Glomerular visceral epithelial cell (primary cell): ENCODE results near the gene NHSL2.
A peak's percentile ranks its signal among the peaks of the same experiment; 100 is the strongest.

ENCODE experiments used
- DNase-seq: peaks from one replicate; pipeline ENCODE4 v3.0.0-alpha.2; 2016; ENCODE audit errors: extremely low spot score

The NHSL2 gene

DNA sequence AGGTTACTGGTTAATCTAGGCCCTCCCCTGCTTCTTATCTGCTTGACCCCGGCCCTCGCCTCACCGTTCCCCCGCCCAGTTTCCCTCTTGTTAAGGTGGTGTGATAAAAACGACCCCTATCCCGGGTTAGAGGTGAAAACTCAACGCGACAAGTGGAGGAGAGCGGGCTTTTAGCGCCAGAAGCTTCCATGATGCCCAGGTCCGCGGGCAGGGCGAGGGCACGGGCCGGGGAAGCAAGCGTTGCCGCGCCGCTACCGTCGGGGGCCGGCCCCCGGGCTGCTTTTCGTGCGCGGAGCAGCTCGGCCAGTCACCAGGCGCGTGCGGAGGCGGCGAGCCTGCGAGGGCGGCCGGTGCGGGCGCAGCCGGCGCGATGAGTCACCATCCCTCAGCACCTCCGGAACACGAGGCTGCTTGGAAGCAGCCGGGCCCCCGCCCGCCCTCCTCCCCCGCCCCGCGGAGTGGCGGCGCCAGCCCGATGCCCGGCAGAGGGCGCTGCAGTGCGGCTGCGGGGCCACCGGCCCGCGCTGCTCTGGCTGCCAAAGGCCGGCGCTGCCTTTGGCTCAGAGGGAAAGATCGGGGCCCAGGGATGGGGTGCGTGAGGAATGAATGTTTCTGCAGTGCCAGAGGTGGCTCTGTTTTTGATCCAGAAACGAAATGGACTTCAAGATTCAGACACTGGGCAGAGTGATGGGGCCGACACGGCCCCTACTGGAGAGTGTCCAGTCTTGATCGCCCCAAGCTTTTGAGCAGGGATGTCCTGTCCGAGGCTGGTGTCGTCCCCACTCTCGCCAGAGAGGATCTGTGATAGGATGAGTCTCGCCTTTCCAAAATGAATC, 107.8 kb downstream of the NHSL2 start:
- DNase-seq: peak; percentile 80

DNA sequence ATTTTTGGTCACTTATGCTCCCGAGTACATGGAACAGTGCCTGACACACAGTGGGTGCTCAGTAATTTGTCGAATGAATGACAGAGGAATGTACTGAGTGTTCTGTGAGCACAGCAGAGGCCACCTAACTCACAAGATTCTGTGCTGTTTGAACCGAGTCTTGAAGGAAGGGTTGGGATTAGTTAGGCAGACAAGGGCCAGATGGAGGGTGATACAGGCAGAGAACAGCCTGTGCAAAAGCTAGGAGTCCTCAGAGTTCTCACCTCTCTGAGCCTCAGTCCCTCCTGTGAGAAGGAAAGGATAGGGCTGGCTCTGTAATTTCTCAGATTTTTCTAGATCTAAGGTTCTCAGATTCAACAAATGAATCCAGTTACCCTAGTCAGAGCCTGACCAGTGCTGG, 108.8 kb downstream of the NHSL2 start:
- no peak for DNase-seq

DNA sequence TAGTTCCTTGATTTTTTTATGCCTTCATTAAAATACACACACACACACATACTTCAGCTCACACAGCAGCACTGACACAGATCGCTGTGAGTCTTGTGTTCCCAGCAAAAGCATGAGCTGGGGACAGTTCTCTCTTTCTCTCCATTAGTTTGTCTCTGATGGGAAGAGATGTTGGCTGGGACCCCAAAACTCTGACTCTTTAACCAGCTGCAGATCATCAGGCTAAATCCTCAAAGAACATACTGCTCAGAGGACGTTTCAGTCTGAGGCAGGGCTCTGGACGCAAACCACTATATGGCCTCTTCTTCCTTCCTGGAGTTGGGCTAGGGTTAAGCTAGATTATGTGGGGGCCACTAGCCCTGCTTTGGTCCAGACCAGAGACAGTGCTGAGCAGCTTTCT, 109.6 kb downstream of the NHSL2 start:
- no peak for DNase-seq

DNA sequence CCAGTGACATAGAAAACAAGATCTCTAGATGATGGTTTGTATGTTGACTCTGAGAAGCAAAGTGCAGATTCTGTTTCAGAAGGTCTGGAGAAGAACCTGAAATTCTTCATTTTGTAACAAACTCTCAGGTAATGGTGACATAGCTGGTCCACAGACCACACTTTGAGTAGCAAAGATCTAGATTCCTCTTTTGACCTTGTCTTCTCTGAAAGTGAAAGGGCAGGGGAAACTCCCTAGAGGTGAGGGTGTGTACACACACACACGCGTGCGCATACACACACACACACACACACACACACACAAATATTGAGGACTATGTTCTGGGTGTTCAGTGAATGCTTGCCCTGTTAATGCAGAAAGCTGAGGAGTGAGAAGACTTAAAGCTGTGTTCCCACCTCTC, 110.1 kb downstream of the NHSL2 start:
- no peak for DNase-seq

DNA sequence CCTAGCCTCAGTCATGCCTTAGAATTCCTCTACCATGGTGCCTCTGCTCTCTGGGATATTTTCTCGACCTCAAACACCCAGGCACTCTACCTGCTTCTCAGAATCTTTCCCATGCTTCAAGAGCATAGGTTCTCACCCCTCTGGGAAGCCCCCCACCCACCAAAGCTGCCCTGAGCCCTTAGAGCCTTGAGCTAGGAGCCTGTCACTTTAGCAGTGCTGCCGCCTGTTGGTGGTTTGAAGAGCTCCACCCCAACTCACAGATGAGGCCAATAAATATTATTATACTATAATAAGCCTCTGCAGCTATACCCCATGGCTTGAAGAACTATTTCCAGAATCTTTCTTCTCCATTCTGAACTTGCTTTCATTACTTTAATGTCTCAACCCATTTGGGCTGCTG, 111.3 kb downstream of the NHSL2 start:
- no peak for DNase-seq

DNA sequence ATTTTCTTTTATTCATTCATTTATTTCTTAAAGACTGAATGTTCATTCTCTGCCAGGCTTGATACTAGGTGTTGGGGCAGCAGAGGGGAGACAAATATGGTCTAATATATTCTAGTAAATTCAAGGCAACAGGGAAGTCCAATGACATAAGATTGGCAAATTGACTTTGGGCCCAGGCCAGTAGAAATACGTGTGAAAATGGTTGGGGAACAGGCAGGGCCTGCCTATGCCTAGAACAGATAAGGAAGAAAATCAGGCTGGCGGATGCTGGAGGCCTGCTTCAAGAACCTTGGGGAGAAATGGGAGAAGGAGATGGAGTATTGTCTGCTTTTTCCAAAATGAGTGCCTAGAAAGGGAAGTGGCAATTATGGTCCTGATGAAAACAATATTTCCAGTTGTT, 112.4 kb downstream of the NHSL2 start:
- no peak for DNase-seq

DNA sequence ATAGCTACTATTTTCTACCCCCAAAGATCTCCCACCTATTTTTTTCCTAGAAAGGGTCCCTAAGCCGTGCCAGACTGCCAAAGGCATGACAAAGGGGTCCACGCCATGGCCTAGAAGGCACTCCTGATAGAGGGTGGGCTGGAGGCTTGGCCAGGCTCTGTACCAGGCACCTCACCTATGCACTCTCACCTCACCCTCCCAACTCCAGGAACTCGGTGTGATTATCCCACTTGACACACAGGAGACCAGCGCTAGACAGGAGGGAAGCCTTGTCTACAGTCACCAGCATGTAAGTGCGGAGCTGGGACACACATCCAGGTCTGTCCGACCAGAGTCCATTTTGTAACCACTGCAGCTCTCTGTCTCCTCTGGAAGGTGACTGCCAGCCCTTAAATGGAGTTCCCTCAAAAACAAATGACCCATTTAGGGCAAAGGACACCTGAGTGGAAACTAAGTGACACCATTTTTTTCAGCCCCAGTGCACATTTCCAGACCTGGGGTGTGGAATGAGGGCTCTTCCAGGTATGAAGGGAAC, 114.7 kb downstream of the NHSL2 start:
- DNase-seq: no peak

DNA sequence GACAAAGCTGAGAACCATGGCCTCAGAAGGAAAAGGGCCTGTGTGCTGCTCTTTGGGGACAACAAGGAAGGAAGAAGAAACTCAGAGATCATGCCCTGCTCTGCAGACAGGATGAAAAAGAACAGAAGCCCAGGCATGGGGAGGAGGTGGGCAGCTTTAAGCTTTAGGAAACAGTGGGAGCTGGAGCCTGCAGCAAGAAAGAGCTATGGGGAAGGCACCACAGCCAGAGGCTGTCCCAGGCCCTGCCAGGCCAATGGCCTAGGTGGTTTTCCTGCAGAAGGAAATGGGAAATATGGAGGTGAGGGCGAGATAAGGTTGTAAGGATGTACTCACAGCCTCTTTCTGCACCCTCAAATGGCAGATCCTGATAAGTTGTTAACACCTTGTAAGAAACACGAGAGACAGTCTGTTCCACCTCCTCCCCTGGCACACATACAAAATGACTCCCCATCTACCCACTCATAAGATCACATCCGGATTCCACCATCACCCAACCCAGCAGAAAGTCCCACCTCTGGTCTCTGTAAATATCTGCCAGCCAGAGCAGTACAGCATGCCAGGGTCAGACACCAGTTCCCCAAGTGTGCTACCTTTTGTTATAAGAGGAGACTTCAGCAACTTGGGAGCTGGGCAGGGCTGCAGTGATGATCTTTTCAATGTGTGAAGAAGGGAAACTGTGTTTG, 115.8 kb downstream of the NHSL2 start:
- no peak for DNase-seq

DNA sequence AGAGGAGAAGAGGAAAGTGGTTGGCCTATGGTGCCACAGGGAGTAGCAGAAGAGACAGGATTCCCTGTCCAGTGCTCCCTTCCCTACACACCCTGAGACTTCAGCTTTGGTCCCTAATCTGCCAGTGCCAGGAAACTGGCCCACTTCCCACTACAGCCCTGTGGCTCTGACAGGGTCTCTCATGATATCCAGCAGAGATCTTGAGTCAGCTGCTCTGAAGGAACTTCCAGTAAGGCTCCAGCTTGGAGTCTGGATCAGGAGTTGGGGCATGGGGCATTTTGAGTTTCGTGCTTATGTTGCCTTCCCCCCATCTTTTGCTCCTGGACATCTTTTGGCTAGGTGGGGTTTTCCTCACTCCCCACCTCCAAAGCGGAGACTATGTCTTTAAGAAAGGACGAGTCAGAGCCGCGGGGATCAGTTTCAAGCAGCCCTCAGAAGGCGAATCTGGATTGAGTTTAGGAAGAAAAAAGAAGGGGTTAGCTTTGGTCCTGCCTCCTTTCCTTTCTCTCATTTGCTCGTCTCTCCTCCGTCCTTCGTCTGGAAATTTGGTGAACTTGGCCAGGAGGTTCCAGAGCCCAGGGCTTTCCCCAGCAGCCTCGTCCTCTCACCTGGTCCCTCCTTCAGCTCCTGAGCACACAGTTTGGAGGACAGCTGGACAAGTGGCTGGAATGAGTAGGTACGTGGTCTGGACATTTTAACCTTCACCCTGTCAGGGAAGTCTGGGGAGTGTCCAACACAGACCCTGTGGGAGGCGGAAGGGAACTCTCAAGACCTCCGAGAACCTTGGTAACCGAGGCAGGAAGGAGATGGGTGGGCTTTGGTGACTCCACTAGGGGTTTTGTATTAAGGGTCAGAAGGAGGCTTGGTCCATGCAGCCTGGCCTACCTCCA, 116.6 kb downstream of the NHSL2 start:
- DNase-seq: no peak

DNA sequence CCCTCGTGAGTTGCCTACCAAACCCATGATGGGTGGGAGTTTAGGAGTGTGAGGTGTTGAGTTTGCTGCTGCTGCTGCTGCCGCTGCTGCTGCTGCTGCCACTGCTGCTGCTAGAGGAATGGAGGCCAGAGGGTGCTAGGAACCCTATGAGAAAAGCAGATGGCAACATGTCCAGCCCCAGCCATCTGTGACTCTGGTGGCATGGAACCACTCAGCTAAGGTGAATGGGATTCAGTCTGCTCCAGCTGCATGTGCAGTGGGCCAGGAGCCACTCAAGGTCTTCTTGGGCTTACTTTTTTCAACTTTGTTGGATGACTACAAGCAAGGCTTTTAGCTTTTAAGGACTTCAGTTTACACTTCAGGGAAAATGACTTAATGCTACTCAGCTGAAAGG, 117.3 kb downstream of the NHSL2 start:
- no peak for DNase-seq

DNA sequence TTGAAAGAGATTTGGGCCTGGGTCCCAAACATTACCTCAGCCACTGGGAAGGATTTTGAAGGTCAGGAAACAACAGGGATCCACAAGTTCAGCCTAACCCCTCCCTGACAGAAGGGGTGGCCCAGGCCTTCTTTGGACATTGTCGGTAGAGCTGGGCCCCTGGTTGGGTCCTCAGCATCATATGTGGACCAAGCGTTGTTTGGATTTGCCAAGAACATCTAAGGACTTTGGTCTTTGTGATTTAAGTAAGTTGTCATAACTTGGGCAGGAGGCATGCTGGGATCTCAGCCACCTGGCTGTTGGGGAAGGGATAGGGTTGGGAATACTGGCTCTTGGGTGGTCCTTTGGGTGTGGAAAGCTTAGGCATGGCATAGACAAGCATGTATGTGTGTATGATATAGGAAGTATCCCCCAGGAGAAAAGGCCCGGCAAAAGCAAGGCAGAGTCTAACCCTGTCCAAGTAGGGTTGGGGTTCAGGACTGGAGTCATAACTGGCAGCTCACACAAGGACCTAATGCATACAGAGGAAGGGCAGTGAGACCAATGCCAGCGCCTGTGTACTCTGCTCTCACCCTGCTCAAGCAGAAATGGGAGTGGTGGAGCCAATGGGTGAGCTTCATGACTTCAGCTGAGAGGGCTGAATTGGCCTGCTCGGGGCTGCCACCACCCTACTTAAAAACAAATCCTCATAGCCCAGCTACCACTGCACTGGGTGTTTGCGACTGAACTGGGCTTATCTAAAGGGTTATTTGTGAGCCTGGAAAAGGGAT, 118.2 kb downstream of the NHSL2 start:
- DNase-seq: no peak

DNA sequence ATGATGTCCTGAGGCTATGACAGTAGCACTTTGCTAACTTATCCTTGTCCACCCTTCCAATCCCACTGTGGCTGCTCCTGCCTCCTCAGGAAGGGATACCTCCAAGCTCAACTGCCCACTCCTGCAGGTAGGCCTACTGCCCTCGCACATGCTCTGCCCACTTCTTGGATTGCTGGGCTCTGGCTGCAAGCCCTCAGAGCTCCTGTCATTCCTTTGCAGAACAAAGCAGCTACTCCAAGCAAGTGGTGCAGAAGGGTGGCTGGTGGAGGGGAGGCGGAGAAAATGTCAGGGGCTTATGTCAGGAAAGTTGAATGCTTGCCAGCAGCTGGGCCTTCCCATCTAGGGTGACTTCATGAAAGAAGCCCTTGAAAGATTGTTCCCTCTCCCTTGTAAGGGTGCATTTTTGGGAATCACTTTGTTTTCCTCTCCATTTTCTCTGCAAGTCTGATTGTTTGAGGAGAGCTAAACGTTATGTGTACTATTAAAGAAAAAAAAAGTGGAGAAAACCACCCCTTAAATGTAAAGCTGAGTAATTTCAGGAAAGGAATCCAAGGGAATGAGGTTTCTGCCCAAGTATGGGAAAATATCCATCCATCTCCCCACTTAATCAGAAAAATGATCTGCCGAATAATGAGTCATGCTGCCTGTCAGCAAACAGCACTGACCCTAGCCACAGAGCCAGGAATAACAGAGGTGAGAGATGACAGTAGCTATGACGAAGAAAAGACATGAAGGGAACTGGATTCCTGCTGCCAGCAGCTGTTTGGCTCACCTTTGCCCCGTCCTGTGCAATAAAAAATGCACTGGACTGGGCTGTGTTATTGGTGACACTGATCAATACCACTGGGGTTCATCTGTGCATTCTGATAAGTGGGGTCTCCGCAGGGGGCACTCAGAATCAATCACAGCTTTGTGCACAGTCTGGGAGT, 119.1 kb downstream of the NHSL2 start:
- peak; percentile 59 for DNase-seq

DNA sequence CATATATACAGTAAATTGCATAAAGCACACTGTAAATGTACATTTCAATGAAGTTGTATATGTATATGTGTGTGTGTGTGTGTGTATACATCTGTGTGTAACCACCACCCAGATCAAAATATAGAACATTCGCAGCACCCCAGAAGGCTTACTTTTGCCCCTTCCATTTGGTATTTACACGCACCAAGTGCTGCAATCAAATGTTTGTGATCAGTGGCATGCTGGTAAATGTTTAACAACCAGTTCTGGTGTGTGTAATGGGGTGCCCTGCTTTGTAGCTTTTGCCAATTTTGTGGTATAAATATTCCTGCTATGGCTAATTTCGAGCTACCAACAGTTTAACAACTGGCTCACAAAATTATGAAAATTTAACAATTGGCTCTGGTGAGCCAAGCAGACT, 119.8 kb downstream of the NHSL2 start:
- no peak for DNase-seq

DNA sequence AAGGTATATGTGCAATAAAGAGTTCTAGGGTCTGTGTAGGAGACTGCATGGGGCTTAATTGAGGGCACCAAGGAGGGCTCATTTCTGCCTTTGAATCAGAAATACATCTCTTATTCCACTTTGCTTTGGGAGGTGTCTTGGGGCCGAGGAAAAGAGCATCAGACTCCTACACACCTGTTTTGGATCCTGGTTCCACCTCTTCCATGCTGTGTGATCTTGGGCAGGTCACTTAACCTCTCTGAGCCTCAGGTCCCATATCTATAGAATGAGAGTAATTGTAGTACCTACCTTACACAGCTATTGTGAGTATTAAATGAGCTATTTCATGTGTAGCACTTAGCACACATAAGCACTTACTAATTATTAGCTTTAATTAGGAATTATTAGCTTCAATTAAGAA, 120.5 kb downstream of the NHSL2 start:
- DNase-seq: no peak

DNA sequence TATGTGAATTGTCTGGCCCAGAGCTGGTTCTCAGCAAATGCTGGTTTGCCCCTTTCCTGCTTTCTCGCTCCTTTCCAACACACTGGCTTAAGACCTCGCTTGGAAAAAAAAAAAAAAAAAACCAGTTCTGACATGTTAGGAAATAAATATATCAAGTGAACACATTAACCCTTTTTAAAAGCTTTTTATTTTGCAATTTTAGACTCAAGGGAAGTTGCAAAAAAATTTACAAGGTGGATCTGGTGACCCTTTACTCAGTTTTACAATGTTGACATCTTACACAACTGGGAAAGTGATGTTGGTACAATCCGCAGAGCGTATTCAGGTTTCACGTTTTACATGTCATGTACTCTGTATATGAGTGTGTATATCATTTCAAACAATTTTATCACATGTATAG, 121.0 kb downstream of the NHSL2 start:
- no peak for DNase-seq

DNA sequence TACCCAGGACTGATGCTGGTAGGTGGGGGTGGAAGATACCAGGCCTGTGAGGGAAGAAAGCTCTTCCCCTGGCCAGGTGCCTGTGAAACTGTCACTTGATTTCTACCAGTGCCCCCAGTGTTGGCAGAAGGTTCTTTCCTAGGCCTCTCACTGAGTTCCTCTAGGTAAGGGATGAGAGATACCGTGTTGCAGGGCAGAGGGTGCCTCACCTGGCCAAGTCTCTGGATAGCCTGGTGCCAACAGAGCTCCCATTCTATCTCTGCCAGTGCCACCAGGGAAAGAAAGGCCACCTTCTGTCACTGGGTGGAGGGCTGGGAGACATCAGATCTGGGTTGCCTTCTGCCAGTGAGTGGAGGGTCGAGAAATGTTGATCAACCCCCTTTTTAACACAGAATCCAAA, 127.0 kb downstream of the NHSL2 start:
- DNase-seq: no peak

DNA sequence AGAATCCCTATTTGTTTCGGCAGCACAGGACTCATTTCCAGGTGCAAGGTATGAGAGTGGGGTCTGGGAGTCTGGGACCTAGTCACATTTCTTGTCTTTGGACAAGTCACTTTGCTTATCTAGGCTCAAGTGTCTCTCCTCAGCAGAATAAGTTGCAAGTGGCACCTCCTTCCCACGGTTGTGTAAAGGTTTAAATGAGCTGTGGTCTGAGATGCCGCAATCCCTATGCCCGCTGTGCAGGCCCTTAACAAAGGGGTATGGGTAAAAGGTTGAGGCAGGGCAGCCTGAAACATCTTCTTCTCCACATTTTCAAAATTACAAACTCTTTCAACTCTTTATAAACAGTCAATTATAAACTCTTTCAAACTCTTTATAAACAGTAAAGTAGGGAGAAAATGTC, 127.4 kb downstream of the NHSL2 start:
- DNase-seq: no peak

DNA sequence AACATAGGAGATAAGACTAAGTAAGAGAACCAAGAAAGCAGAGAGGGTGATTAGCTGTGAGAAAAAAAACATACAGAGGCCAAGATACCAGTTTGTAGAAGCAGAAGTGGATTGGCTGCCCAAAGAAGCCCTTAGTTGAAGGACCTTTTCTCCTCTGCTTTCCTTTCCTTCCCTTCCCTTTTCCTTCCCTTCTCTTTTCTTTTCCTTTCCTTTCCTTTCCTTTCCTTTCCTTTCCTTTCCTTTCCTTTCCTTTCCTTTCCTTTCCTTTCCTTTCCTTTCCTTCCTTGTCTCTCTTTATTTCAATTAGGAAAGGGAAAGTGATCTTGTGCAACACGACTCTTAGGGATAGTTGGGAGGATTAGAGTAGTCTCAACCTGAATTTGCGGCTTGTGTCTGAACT, 128.2 kb downstream of the NHSL2 start:
- DNase-seq: no peak

DNA sequence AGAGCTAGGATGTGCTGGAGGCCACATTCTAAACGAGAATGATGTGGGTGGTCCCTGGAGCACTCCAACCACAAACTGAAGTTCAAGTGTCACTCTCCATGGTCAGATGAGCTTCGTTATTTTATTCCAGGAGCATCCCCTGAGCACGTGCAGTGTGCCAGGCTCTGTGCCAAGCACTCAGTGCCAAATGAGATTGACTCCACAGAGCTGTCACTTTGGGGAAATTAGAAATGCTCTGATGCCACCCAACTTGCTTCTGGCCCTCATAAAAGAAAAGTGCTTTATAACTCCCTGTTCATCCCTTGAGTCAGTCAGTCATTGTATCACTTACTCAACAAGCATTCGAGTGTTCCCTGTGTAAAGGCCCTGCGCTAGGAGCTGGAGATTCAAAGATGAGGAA, 129.9 kb downstream of the NHSL2 start:
- no peak for DNase-seq

DNA sequence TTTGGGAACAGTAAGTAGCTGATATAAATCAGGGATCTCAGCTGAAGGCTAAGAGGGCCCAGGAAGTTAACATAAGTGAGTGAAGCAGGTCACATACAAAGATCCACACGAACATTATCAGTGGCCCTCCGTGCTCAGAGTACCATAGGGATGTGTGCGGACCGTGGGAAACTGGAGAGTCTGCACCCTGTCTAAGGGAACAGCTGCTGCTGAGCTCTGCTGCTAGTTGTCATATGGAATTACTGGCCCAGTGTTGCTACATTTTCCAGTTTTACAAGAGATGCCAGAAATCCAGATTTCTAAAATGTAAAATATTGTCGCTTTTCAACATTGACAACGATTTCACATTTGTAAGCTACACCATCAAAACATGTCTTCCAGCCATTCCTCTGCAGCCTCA, 130.5 kb downstream of the NHSL2 start:
- DNase-seq: no peak
